HG02884 (cell line): ENCODE measurements around the gene ZBTB20.
"Not testable (repeated sequence)": the region's sequence is repeated elsewhere in the genome, so short reads cannot be mapped to it uniquely, and the experiment has no call there.

Experiments used
- ATAC-seq: cut with Tn5 transposase; IDR thresholded peaks from one replicate; pipeline ENCODE4 v1.9.1; 2021; ENCODE audit warnings: mild to moderate bottlenecking, moderate library complexity; ENCODE audit not compliant: unreplicated experiment

The ZBTB20 gene

DNA sequence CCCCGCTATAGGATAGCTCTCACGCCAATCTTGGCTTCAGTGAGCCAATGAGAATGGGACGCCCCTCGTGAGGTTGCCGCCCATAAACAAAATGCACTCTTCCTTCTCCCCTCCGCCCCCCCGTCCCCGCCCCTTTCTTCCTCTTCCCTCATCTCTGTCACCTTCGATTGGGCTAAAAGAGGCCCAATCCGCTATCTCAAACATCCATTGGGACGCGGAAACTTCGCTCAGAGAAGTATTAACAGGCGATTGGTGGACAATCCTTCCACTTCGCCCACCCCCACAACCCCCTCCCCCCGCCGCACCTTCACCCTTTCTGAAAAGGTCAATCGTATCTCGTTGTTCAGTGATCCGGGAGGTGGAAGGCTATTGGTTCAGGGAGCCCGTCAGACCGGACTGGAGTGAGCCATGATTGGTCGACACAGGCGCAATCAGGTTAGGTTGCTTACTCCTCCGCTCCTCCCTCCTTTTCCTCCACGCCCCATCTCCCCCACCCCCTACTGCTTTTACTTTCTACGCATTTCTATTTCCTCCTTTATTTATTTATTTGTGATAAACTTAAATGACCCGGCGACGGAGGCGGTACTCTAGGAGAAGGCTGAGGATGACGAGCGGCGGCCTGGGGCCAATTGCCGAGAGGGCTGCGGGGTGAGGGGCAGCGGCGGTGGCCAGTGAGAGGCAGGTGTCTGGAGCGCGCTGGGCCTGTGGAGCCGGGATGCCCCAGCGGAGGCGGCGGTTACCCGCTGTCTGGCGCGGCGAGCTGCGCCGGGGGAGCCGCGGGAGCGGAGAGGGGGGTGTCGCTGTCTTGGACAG is 447 bp upstream of the ZBTB20 start:
- ATAC-seq: peak; percentile 76

DNA sequence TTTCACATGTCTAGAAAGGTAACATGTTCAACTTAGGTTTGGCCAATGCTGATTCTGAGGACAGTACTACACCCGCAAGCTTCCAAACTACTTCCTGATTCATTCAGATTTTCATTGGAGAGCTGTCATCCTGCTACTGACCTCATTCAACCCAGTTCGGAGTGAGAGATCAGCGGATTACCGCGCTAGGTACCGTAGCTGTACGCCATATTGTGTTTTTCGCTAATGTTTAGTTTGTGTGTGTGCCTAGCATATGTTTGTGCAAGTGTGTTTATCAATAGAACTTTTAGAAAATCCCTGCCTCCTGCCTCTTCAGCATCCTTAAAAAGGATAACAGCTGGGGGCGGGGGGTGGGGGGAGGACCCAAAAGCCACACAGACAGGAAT is 1.1 kb downstream of the ZBTB20 start:
- ATAC-seq: no peak

DNA sequence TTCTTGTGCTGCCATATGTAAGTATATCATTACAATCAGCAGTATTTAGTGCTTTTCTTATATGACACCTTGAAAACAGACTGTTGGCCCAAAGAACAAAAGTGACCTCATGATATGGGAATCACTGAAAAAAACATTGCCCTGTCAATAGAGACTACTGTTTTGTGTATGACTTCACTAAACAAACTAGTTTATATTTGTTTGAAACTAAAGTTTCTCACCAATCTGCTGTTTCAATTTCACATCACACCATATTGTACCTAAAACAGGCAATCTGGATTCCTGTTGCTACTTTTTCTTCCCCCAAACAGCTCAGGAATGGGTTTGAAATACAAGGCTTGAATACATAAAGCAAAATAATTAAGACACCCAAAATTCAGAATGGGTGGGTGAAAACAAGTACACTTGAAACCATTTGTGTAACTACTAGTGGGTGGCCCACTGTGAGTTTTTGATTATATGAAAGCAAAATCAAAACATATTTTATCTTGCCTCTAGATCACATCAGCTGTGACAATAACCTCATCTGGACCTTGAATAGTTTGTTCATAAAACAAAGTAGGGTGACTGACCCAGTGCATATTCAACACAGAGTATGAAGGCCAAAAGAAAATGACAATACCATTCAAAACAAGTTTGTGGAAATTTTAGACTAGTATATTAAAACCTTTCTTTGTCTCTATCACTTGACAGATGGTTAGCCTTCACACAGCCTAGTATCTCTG is 5.9 kb downstream of the ZBTB20 start:
- ATAC-seq: peak; percentile 38

DNA sequence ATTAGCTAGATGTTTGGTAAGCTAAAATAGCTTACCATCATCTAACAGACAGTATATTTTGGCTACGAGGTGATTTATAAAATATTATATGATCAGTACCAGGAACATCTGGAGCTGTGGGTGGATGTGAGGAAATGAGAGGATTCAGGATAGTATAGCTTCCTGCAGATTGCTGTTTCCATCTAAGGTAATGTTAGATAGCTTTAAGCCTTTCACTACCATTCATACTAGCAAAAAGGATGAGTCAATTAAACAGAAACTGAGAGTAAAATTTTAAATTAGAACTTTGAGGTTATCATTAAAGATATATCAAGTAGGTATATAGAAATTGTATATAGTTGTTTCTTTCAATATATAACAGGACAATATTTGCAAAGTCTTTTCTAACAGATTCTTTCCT is 8.0 kb downstream of the ZBTB20 start:
- ATAC-seq: peak; percentile 54

DNA sequence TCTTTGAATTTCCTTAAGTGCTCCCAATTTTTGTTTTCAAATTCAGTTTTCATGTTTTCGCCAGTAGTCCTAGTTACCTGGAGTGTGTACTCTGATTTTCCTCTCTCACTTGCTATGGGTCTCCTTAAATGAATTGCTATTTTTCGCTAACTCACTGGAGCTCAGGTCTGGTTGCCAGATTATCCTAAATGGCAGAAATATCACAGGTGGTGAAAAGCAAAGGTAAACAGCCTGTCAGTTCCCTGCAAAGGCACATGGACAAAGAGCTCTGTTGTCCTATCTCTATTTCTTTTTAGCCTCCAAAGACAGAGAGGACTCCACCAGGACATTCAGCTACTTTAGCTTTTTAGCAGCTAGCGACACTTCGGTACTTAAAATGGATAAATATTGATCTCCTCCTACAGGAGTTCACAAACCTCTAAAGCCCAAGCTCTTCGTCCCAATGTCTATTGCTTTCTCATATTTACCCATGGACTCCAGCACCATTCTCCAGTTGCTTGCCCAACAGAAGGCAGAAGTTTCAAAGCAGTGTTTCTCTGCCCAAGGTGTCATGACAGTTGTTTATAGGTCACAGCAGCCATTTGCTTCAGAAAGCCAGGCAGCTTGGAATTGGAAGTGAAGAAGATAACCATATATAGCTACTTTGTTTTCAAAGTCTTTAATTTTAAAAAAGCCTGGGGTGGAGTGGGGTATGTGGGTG is 12.3 kb downstream of the ZBTB20 start:
- ATAC-seq: no peak

DNA sequence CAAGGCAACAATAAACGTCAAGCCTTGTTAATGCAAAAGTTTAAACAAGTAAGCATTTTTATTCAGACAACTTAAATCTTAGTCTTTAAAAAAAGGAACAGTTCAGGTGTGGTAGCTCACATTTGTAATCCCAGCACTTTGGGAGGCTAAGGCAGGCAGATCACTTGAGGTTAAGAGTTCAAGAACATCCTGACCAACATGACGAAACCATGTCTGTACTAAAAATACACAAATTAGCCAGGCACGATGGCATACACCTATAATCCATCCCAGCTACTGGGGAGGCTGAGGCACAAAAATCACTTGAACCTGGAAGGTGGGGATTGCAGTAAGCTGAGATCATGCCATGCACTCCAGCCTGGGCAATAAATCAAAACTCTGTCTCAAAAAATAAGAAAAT is 19.9 kb downstream of the ZBTB20 start:
- no peak for ATAC-seq

DNA sequence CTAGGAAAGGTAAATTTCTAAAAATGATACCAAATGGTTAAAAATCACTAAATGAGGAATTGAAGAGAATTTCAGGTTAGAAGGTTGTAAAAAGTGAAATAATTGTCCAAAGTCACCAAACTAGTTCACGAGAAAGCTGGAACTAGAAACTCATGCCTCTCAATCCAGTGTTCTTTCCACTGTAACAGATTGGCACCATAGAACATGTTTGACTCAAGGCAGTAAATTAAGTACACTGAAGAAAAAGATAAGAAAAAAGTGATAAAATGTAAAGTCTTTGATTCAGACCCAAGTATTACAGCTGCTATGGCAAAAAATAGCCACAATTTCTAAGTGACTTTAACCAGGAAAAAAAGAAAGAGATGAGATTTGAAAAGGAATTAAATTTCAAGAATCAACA is 26.5 kb downstream of the ZBTB20 start:
- no peak for ATAC-seq

DNA sequence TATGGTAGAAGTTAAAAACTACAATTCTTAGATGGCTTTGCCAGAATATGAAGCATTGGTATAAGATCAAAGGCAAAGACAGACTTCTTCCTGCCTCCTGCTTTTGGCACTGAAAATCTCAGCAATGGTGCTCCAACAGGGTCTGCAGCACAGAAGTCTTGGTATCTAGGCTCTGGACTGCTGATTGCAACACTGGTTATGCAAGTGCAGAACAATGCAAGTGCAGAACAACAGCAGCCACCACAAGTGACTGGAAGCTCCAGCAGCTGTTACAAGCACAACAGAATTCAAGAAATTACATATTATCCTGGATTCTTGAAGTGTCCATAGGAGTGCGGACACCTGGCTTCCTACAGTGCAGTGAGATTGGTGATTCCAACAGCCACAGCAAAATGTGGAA is 33.7 kb downstream of the ZBTB20 start:
- ATAC-seq: no peak

DNA sequence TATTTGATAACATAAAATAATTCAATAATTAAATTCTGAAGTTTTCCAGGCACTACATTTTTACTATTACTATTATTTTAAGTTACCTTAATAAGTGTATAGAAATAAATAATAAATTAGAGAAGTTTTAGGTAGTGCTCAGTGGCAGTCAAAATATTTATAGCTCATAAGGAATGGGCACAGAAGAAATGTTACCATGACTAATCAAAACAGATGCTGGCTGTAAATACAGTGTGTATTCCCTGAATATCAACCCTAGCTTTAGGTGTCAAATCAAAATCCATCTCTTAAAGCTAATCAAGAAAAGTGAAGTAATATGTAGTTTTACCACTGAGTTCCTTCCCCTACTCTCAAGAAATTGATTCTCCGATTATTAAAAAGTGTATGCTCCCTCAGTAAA is 35.5 kb downstream of the ZBTB20 start:
- no peak for ATAC-seq

DNA sequence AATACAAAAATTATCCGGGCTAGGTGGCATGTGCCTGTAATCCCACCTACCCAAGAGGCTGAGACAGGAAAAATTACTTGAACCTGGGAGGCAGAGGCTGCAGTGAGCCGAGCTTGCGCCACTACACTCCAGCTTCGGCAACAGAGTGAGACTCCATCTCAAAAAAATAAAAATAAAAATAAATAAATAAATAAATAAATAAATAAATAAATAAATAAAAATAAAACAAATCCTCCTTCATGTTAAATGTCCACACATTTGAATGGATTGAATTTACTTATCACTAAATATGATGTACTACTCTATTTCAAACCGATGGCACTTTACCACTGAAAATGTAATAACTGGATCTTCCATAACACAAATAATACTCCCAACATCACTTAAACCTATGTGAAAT is 36.3 kb downstream of the ZBTB20 start:
- ATAC-seq: no peak

DNA sequence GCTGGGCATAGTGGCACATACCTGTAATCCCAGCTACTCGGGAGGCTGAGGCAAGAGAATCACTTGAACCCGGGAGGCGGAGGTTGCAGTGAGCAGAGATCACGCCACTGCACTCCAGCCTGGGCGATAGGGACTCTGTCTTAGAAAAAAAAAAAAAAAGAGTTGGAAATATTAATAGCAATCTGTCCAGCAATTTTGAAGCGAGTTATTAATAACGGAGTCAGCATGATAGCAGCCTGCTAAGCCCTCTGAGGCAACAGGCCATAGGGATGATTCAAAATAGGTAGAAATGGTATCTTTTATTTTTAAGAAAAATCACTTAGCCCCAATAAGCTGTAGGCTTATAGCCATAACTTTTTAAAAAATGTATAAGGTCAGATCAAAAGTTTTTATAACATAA is 37.0 kb downstream of the ZBTB20 start:
- not testable (repeated sequence) for ATAC-seq

DNA sequence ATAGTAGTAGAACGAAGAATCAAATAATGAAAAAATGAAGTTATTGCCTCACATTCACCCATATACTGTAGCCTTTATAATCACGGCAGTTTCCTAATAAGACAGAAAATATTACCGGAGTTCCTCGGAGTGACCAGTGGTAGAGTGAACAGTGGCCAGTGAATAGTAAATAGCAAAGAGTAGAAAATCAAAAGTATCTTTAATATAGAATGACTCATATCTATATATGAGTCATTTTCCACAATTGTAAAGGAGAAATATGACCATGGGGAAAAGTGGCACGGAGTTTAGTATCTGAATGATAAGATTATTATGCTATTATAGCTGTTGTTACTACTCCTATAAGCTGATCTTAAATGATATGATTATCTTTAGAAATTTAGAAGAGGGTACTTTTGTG is 38.5 kb downstream of the ZBTB20 start:
- no peak for ATAC-seq

DNA sequence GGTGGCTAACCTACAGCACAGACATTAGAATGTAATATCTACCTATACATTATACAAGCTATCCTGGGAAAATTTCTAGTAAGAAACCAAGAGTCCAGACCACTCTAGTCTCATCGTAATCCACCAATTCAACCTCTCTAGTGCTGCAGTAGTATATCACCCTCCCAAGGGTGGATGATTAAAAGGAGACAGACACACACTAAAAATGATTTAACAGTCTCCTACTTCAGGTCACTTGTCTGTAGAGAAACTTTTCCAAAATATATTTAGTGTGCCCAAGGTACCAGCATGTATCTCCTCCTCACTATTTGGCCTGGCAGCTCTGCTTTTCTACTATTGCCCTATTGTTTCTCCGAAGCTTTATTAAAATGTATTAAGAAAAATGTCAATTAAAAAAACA is 45.0 kb downstream of the ZBTB20 start:
- no peak for ATAC-seq

DNA sequence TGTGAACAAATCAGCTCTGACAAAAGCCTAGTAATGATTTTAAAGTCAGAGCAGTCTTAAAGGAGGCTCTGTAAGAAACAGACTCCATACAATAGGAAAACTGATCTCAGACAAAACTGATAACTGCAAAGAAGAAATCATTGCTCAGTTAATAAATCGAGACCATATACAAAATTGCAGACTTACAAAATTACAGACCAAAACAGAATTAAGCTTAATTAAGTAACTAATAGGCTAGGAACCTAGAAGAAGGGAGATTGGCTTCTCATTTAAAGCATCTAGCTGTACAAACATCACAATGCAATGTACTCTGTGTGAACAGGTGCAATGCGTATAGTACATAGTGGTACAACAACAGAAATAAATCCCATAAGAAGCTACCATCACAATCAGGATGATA is 46.3 kb downstream of the ZBTB20 start:
- no peak for ATAC-seq

DNA sequence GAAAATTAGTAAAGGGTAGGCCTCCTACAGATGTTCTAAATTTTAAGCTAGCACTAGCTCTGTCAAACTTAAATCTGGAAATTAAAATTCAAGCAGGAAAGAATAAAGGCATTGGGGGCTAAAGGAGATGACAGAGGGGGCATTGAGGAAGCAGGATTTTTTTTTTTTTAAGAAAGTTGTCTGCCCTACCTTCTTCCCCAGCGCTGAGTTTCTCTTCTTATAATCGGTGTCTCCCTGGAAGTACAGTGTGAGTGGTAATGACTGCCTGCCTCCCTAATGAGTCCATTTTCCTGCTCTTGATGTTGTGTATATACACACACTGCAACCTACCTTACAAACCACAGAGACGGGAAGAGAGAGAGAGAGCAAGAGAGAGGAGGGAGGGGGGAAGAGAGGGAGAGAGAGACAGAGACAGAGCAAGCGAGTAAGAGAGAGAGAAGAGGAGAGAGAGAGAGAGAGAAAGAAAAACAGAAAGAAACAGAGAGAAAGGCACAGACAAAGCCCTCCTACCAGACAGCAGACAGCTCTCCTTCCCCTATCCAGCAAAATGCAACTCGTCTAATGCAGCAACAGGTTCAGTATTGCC is 47.0 kb downstream of the ZBTB20 start:
- peak; percentile 69 for ATAC-seq

DNA sequence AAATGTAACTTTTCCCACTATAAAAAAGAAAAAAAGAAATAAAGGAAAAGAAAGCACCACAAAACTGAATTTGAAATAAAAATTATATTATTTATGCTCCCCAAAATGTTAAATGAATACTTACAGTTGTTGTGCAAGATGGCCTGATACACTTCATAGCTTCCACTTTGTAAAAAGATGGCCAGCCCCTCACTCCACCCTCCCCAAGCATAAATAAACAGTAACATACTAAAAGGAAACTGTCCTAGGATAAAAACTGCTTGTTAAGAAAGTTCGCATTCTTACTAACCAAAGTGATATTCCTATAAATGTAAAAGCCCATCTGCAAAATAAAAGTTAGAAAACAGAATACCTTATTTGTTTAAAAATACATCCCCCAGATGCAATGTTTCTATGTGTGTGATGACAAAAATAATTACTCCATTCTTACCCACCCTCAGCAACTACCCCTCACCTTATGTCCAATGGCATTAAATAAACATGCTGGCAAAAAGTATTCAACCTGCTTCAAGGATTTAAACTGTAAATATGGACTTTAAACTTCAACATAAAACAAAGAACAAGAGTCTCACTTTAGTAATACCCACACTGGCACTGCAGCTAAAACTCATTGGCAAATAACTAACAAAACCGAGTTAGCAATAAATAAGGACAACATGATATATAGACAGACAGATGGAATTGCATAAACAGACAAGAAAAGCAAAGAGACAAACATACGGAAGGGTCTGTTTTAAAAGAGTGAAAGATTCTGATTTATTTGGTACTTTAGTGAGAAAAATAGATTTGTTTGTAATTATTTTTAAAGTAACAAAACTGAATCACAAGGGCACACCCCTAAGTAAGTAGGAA is 47.7 kb downstream of the ZBTB20 start:
- no peak for ATAC-seq

DNA sequence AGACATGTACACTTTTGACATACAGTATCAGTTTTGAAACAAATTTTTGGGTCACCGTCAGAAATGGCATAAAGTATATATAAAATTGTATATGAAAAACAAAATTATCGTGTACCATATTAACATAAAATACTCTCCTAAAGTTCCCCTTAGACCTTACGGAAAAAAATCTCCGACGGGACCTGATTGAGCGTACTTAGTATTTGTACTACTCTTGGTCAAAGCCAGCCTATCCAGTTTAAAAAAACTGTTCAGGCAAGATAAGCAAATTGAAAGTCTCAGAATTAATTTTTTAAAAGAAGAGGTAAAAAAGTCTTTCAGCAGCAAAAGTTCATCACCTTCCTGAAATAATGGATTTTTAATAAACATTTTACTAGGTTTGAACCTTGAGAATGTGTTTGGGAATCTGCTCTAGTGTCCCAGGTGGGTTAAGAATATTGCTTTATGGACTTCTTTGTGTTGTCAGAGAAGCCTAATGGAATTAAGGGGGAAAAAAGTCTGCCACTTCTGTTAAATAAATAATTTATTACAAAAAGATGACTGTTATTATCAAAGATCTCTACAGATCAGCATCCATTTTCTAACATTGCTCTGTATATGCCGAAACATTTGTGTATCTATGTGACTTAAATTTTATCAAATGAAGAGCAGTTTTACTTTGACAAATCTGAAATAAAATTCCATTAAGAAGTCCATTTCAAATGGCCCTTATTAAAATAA is 48.6 kb downstream of the ZBTB20 start:
- no peak for ATAC-seq

DNA sequence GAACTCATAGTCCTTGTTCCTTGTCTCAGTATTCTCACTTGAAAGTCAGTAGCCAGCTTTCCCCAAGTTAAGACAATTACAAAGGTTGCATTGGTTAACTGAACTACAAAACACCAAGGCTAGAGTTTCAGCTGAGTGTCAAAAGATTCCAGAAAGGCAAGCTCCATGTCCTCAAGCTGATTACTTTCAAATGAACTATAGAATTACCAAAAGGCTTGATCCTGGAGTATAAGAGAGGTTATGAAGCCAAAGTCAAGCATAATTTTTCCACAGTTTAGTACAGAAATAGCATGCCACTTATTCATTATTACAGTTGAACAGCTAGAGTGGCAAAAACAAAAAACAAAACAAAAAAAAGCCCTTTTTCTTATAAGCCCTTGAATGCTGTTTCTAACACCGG is 51.9 kb downstream of the ZBTB20 start:
- ATAC-seq: no peak

DNA sequence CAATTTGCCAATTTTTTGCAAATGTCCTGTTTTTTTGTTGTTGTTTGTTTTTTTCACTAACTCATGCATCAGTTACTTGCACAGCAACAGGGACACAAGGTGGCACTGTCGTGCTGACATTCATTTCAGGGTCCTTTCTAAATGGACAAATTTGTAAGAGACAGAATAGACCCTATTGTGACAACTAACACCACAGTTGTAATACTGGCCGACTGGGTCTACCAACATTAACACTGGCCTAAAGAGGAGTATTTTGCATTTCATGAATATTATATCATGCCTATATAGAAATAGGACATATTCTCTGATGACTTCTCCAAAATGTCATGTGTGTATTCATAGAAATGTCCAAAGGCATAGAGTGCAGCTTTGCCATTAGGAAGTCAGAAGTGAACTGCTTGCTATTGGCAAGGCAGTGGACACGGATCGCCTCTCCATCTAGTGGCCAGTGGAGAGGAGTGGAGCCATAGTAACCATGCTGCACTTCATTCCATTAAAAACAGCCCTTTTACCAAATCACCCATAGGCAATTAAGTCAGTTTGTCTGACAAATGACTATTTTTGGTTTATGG is 54.8 kb downstream of the ZBTB20 start:
- ATAC-seq: peak; percentile 78

DNA sequence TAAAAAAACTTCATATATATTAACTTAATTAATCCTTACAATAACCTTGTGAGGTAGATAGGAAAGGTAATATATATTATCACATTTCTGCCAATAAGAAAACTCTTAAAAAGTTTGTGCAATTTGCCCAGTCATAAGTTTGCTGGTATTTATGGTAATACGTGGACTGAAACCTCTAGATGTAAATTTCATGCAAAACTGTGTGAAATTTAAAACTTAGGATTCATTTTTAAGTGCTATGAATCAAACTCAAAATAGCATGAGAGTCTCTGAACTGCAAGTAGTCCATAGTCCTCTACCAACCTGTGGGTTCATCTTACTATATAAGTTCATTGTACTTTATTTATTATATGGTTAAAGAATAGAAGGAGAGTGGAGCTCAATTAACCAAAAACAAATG is 56.4 kb downstream of the ZBTB20 start:
- no peak for ATAC-seq
